Measurements from ENCODE around the gene SLC6A15. TPM values are rescaled to one million over a fixed set of nuclear protein-coding genes. Genes with fewer than 3 reads are reported as not detected.

SLC6A15 gene
- total RNA-seq = 0.32 TPM
- long read RNA-seq = 0 reads

GRCh38 chr12:84912198-84913128 lies at the start of gene SLC6A15:
Gene SLC6A15, minus strand, starts transcription at chr12:84912799. Its CDS starts 20,679 bp downstream, at chr12:84892120.
- DNase-seq = peak; percentile 36
- ATAC-seq = peak; percentile 49
- intact Hi-C loops (cut with micrococcal nuclease) = no loop called here

- no peak for ATAC-seq
- intact Hi-C loops (cut with micrococcal nuclease) = no loop called here
- DNase-seq = no peak
Measured at GRCh38 chr12:84960918-84961317, 48.3 kb upstream of the SLC6A15 start.

- ATAC-seq = no peak
- no peak for DNase-seq
- intact Hi-C loops (cut with micrococcal nuclease) = no loop called here
Measured at GRCh38 chr12:84955298-84955697, 42.7 kb upstream of the SLC6A15 start.

- DNase-seq (no peak), ATAC-seq (no peak)
- intact Hi-C loops (cut with micrococcal nuclease) = no loop called here
Measured at GRCh38 chr12:84954415-84954814, 41.8 kb upstream of the SLC6A15 start.

- DNase-seq = no peak
- intact Hi-C loops (cut with micrococcal nuclease) = no loop called here
- ATAC-seq = no peak
Measured at GRCh38 chr12:84950971-84951546, 38.5 kb upstream of the SLC6A15 start.

GRCh38 chr12:84946753-84947152 lies 34.2 kb upstream of the SLC6A15 start:
- intact Hi-C loops (cut with micrococcal nuclease) = no loop called here
- no peak for ATAC-seq
- no peak for DNase-seq

GRCh38 chr12:84937415-84937814 lies 24.8 kb upstream of the SLC6A15 start:
- intact Hi-C loops (cut with micrococcal nuclease) = no loop called here
- DNase-seq = no peak
- ATAC-seq = no peak

- no peak for DNase-seq
- no peak for ATAC-seq
- intact Hi-C loops (cut with micrococcal nuclease) = no loop called here
Measured at GRCh38 chr12:84929501-84929900, 16.9 kb upstream of the SLC6A15 start.

GRCh38 chr12:84924981-84925380 lies 12.4 kb upstream of the SLC6A15 start:
- intact Hi-C loops (cut with micrococcal nuclease) = no loop called here
- DNase-seq (no peak), ATAC-seq (no peak)

GRCh38 chr12:84922693-84923092 lies 10.1 kb upstream of the SLC6A15 start:
- intact Hi-C loops (cut with micrococcal nuclease) = no loop called here
- DNase-seq (no peak), ATAC-seq (no peak)

GRCh38 chr12:84920331-84920730 lies 7.7 kb upstream of the SLC6A15 start:
- ATAC-seq (no peak), DNase-seq (no peak)
- intact Hi-C loops (cut with micrococcal nuclease) = no loop called here

GRCh38 chr12:84919271-84919670 lies 6.7 kb upstream of the SLC6A15 start:
- no peak for DNase-seq
- ATAC-seq = no peak
- intact Hi-C loops (cut with micrococcal nuclease) = no loop called here

- intact Hi-C loops (cut with micrococcal nuclease) = no loop called here
- no peak for DNase-seq
- no peak for ATAC-seq
Measured at GRCh38 chr12:84913129-84913515, 523 bp upstream of the SLC6A15 start.

- intact Hi-C loops (cut with micrococcal nuclease) = no loop called here
- ATAC-seq (peak; percentile 53), DNase-seq (peak; percentile 37)
Measured at GRCh38 chr12:84911271-84912197, 1.1 kb downstream of the SLC6A15 start.

GRCh38 chr12:84910549-84911241 lies 1.9 kb downstream of the SLC6A15 start:
- ATAC-seq (no peak), DNase-seq (no peak)
- intact Hi-C loops (cut with micrococcal nuclease) = no loop called here

- intact Hi-C loops (cut with micrococcal nuclease) = no loop called here
- ATAC-seq (no peak), DNase-seq (no peak)
Measured at GRCh38 chr12:84904051-84904450, 8.5 kb downstream of the SLC6A15 start.

- intact Hi-C loops (cut with micrococcal nuclease) = no loop called here
- ATAC-seq (no peak), DNase-seq (no peak)
Measured at GRCh38 chr12:84891106-84891838, 21.3 kb downstream of the SLC6A15 start.

GRCh38 chr12:84889818-84890217 lies 22.8 kb downstream of the SLC6A15 start:
- no peak for DNase-seq
- intact Hi-C loops (cut with micrococcal nuclease) = no loop called here
- ATAC-seq = no peak
